Ovary (tissue), 3 donors: ENCODE data around the gene OTUD4.

ENCODE experiments used
- EP300 ChIP-seq: sonication (generic); formaldehyde crosslinking; IDR thresholded peaks from one replicate; pipeline ENCODE4 v1.6.1; 2017; ENCODE audit warnings: antibody characterized with exemption
- POLR2A ChIP-seq: fragments of 450-650 bp; IDR thresholded peaks from one replicate; pipeline ENCODE4 v1.6.1; 2017; ENCODE audit warnings: antibody characterized with exemption, mild to moderate bottlenecking, moderate library complexity
- TF ChIP-seq, protein P1 (sequence below), 3 donors: fragments of 450-650 bp in 2 of 3; fragments of 200-600 bp in 1 of 3; IDR thresholded peaks; one replicate each; pipeline versions ENCODE4 v1.5.1 to v1.8.0; 2016 to 2022; ENCODE audit warnings: antibody characterized with exemption in 3 of 3, mild to moderate bottlenecking in 1 of 3
- donor health status: DM: no; HTN: no; CAD: no.

DNA sequence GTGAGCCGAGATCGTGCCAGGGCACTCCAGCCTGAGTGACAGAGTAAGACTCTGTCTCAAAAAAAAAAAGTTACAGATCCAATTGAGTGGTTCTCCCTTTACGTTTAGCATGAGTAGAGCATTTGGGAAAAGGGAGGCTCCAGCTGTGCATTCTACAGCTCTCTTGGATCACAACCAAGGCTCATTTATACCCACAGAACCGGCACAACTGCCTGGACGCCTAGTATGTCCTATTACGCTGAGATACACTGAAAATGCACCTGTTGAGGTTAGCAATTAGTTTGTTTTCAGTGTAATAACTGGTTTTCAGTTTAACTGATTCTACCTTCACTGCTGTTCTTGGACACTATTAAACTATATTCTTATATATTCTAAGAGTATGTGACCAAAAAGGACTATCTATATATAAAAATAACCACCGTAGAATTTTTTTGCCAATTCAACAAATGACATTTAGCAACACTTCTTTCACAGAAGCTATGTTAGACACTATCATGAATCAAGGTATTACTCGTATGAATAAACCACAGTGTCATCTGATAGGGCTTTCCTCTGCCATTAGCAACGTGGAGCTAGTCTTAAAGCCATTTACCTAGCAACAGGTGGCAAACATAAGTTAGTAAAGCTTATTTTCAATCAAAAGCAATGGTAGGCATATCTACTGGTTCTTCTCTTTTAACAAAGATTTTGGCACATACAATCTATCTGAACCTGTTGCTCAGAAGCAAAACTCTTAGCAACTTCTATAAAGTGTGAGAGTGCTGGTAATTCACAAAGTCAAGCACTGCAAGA lies 3.6 kb downstream of the OTUD4 start:
- TF ChIP-seq, protein P1, sequence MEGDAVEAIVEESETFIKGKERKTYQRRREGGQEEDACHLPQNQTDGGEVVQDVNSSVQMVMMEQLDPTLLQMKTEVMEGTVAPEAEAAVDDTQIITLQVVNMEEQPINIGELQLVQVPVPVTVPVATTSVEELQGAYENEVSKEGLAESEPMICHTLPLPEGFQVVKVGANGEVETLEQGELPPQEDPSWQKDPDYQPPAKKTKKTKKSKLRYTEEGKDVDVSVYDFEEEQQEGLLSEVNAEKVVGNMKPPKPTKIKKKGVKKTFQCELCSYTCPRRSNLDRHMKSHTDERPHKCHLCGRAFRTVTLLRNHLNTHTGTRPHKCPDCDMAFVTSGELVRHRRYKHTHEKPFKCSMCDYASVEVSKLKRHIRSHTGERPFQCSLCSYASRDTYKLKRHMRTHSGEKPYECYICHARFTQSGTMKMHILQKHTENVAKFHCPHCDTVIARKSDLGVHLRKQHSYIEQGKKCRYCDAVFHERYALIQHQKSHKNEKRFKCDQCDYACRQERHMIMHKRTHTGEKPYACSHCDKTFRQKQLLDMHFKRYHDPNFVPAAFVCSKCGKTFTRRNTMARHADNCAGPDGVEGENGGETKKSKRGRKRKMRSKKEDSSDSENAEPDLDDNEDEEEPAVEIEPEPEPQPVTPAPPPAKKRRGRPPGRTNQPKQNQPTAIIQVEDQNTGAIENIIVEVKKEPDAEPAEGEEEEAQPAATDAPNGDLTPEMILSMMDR (IDR thresholded peaks at IDR 0.05): no peak
- no peak for TF ChIP-seq POLR2A
- no peak for TF ChIP-seq EP300
